Activated T-helper 2 cell treated with anti-CD3 and anti-CD28 coated beads, Interferon-gamma antibody, Interleukin-2, Interleukin-4, amounts not matched to agents 10 μg/mL and 5 μg/mL and 100 μg/mL, durations not matched to agents 14 hours and 24 hours and 36 hours (primary cell): ENCODE results near the gene SUMO3. TPM values are rescaled to one million over a fixed set of nuclear protein-coding genes. Genes with fewer than 3 reads are reported as not detected.

Source experiments
- DNase-seq: peaks from one replicate; pipeline ENCODE4 v3.0.0; 2021; ENCODE audit warnings: low spot score
- H3K27ac Mint-ChIP-seq: one replicate; pipeline ENCODE4 v1.8.0; 2021; ENCODE audit warnings: mixed read lengths
- H3K27me3 Mint-ChIP-seq: one replicate; pipeline ENCODE4 v1.8.0; 2021; ENCODE audit warnings: low read depth, mixed read lengths
- H3K36me3 Mint-ChIP-seq: one replicate; pipeline ENCODE4 v1.8.0; 2021; ENCODE audit warnings: low read depth, mixed read lengths
- H3K4me1 Mint-ChIP-seq: one replicate; pipeline ENCODE4 v1.8.0; 2021; ENCODE audit warnings: low read depth, mixed read lengths
- H3K4me3 Mint-ChIP-seq: one replicate; pipeline ENCODE4 v1.8.0; 2021; ENCODE audit warnings: low read depth, mild to moderate bottlenecking, moderate library complexity, mixed read lengths
- H3K9me3 Mint-ChIP-seq: one replicate; pipeline ENCODE4 v1.8.0; 2021; ENCODE audit warnings: mixed read lengths
- intact Hi-C: fragments of 100-400 bp; cut with micrococcal nuclease; formaldehyde crosslinking; loops from one replicate; pipeline ENCODE4 v1.15.1; 2023
- total RNA-seq: library from RNA; stranded (reverse); gene quantifications from 2 replicates; pipeline ENCODE4 v1.2.3, GENCODE V29; 2022

SUMO3 gene
- total RNA-seq, 1 donor from 2014 or later: 87.0 TPM

DNA sequence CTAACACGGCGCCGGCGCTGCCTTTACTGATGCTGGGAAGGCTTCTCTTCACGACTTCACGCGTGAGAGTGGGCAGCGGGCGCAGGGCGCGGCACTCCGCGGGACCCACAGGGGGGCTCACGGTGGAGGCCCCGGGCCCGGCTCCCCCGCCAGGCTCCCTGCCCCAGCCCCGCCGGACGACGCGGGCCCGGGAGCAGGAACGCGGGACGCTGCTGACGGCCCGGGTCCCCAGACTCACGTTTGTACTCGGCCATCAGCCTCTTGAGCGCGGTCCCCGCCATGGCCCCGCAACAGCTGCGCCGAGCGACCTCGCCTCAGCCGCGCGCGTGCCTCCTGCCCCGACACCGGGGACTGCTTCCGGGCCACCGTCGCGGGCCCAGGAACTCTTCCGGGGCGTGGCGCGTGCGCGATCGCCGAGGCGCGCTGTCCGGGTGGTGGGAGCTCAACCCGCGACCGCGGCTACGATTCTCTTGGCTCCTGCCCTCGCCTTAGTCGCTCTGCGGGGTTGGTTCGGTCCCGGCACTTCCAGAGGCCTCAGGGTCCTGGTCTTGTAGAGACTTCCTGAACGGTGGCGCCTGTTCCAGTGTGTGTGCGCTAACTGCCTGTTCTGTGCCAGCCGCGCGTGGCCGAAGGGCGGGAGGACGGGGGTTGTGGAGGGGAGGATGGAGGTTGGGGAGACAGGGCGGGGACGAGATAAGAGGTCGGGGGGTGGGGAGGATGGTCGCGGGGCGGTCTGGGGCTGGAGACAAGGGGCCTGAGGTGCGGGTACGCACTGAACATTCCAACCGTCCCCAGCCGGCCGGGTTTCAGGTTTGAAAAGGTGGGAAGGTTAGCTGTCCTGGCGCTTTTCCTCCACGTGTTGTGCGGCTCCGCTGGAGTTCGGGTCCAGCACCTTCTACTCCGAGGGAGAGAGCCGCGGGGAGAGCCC, 16.1 kb downstream of the SUMO3 start, which contains the start of gene UBE2G2:
Gene UBE2G2, minus strand, starts transcription at position 353 of the 928 bp plus-strand sequence. Its CDS starts 72 bp downstream, at position 281.
- intact Hi-C loops: loop anchor here (1.0 to 5.0 kb wide), 3 partner anchors 17 to 111 kb away; partner anchors contain the start of gene SUMO3
- Mint-ChIP-seq H3K27ac (peak within 1 kb of the TSS; percentile 85), H3K27me3 (no peaks in the 10 kb centered on the region), H3K9me3 (no peaks in the 10 kb centered on the region), H3K4me1 (peaks cover 43% of the 10 kb centered on the region), H3K36me3 (peaks cover 78% of the 10 kb centered on the region), H3K4me3 (peak within 1 kb of the TSS; percentile 98)
- peak; percentile 86 for DNase-seq

DNA sequence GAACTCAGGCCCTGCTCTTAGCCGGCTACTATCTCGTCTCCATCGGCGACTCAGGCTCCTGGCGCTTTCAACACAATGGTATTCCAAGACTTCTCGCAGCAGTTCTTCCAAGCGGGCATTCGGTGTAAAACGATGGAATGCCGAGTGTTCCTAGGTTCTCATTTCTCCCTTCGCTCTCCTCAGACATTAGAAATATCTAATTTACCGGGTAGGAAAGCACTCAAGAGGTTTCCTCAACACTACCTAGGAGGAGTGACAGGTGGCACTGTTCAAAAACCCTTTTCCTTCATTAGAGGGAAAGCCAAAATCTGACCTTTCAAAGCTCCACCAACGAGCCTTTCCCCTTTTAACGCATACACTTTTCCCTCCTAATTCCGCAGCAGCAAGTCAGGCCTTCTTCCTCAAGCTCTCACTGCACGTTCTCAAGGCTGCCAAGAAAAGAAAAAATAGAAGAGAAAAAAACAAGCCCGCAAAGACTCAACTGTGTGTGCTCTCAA, 16.8 kb downstream of the SUMO3 start:
- no peak for DNase-seq
- Mint-ChIP-seq H3K4me1 (peaks cover 49% of the 10 kb centered on the region), H3K27me3 (no peaks in the 10 kb centered on the region), H3K27ac (peak overlapping the region; percentile 85), H3K4me3 (peak overlapping the region; percentile 98), H3K36me3 (peaks cover 79% of the 10 kb centered on the region), H3K9me3 (no peaks in the 10 kb centered on the region)
- intact Hi-C loops: loop anchor here (1.0 to 5.0 kb wide), 3 partner anchors 17 to 111 kb away; partner anchors contain the start of gene SUMO3

GRCh38 chr21:44800103-44800502, 17.8 kb downstream of the SUMO3 start:
- Mint-ChIP-seq H3K9me3 (no peaks in the 10 kb centered on the region), H3K27me3 (no peaks in the 10 kb centered on the region), H3K36me3 (peaks cover 69% of the 10 kb centered on the region), H3K27ac (no peak overlapping the region), H3K4me3 (peak overlapping the region; percentile 98), H3K4me1 (peaks cover 49% of the 10 kb centered on the region)
- intact Hi-C loops: loop anchor here (5.0 kb wide), 1 partner anchor 112 kb away; no protein-coding TSS in a partner anchor
- no peak for DNase-seq

DNA sequence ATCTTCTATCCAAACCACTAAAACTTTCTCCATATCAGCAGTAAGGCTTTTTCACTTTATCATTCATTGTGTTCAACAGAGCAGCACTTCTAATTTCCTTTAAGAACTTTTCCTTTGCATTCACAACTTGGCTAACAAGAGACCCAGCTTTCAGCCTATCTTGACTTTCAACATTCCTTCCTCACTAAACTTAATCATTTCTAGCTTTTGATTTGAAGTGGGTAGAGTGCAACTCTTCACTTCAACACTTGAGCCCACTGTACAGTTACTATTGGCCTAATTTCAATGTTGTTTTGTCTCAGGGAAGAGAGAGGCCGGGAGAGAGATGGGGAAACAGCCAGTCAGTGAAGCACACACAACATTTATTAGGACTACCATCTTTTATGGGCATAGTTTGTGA, 18.2 kb downstream of the SUMO3 start:
- peaks cover 49% of the 10 kb centered on the region for H3K4me1 Mint-ChIP-seq
- H3K9me3 Mint-ChIP-seq: no peaks in the 10 kb centered on the region
- intact Hi-C loops: loop anchor here (5.0 kb wide), 1 partner anchor 113 kb away; no protein-coding TSS in a partner anchor
- no peak for DNase-seq
- H3K27ac Mint-ChIP-seq: no peak overlapping the region
- peak overlapping the region; percentile 98 for H3K4me3 Mint-ChIP-seq
- H3K36me3 Mint-ChIP-seq: peaks cover 65% of the 10 kb centered on the region
- H3K27me3 Mint-ChIP-seq: no peaks in the 10 kb centered on the region

DNA sequence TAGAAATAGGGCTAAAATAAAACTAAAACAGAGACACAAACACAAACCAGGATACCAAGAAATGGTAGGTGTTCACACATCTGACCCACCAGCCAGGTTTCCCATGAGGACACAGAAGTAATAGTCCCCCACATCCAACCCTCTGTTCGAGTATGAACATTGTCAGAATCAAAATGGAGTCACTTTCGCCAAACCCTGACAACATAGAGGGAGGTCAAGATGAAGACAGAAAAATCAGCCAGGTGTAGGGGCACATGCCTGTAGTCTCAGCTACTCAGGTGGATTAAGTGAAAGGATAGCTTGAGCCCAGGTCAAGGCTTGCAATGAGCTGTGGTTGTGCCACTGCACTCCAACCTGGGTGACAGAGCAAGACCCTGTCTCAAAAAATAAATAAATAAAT, 20.1 kb downstream of the SUMO3 start:
- Mint-ChIP-seq H3K4me3 (no peak overlapping the region), H3K36me3 (peaks cover 58% of the 10 kb centered on the region), H3K27me3 (no peaks in the 10 kb centered on the region), H3K9me3 (no peaks in the 10 kb centered on the region), H3K4me1 (peaks cover 49% of the 10 kb centered on the region), H3K27ac (no peak overlapping the region)
- intact Hi-C loops: no loop called here
- DNase-seq: no peak

GRCh38 chr21:44795342-44795741, 22.5 kb downstream of the SUMO3 start:
- intact Hi-C loops: no loop called here
- Mint-ChIP-seq H3K27ac (no peak overlapping the region), H3K36me3 (peaks cover 63% of the 10 kb centered on the region), H3K27me3 (no peaks in the 10 kb centered on the region), H3K9me3 (no peaks in the 10 kb centered on the region), H3K4me3 (no peak overlapping the region), H3K4me1 (peaks cover 50% of the 10 kb centered on the region)
- no peak for DNase-seq

GRCh38 chr21:44793592-44794374, 24.1 kb downstream of the SUMO3 start:
- peaks cover 57% of the 10 kb centered on the region for H3K36me3 Mint-ChIP-seq
- H3K27me3 Mint-ChIP-seq: no peaks in the 10 kb centered on the region
- no peak overlapping the region for H3K4me3 Mint-ChIP-seq
- intact Hi-C loops: loop anchor here (1.0 to 2.0 kb wide), 2 partner anchors 81 to 283 kb away; no protein-coding TSS in a partner anchor
- no peak for DNase-seq
- peaks cover 45% of the 10 kb centered on the region for H3K4me1 Mint-ChIP-seq
- no peak overlapping the region for H3K27ac Mint-ChIP-seq
- no peaks in the 10 kb centered on the region for H3K9me3 Mint-ChIP-seq

- H3K4me1 Mint-ChIP-seq: peaks cover 39% of the 10 kb centered on the region
- no peaks in the 10 kb centered on the region for H3K27me3 Mint-ChIP-seq
- no peak overlapping the region for H3K27ac Mint-ChIP-seq
- no peak overlapping the region for H3K4me3 Mint-ChIP-seq
- no peaks in the 10 kb centered on the region for H3K9me3 Mint-ChIP-seq
- DNase-seq: peak; percentile 40
- H3K36me3 Mint-ChIP-seq: peaks cover 50% of the 10 kb centered on the region
- intact Hi-C loops: loop anchor here (1.0 to 2.0 kb wide), 2 partner anchors 82 to 283 kb away; no protein-coding TSS in a partner anchor
Observed at GRCh38 chr21:44792702-44793591, 24.9 kb downstream of the SUMO3 start.

- DNase-seq: no peak
- no peaks in the 10 kb centered on the region for H3K27me3 Mint-ChIP-seq
- no peak overlapping the region for H3K4me3 Mint-ChIP-seq
- H3K27ac Mint-ChIP-seq: no peak overlapping the region
- H3K4me1 Mint-ChIP-seq: peaks cover 38% of the 10 kb centered on the region
- intact Hi-C loops: loop anchor here (2.0 kb wide), 1 partner anchor 83 kb away; no protein-coding TSS in a partner anchor
- peaks cover 44% of the 10 kb centered on the region for H3K36me3 Mint-ChIP-seq
- H3K9me3 Mint-ChIP-seq: no peaks in the 10 kb centered on the region
Observed at GRCh38 chr21:44791993-44792392, 25.9 kb downstream of the SUMO3 start.

GRCh38 chr21:44791246-44791645, 26.6 kb downstream of the SUMO3 start:
- Mint-ChIP-seq H3K4me3 (no peak overlapping the region), H3K27me3 (no peaks in the 10 kb centered on the region), H3K9me3 (no peaks in the 10 kb centered on the region), H3K4me1 (peaks cover 32% of the 10 kb centered on the region), H3K27ac (no peak overlapping the region), H3K36me3 (peaks cover 40% of the 10 kb centered on the region)
- intact Hi-C loops: no loop called here
- no peak for DNase-seq

GRCh38 chr21:44790368-44790767, 27.5 kb downstream of the SUMO3 start:
- peaks cover 44% of the 10 kb centered on the region for H3K36me3 Mint-ChIP-seq
- no peak for DNase-seq
- H3K4me1 Mint-ChIP-seq: peaks cover 30% of the 10 kb centered on the region
- intact Hi-C loops: no loop called here
- no peaks in the 10 kb centered on the region for H3K9me3 Mint-ChIP-seq
- H3K27me3 Mint-ChIP-seq: no peaks in the 10 kb centered on the region
- H3K4me3 Mint-ChIP-seq: no peak overlapping the region
- H3K27ac Mint-ChIP-seq: no peak overlapping the region
